Stomach (tissue), 9 donors: Measurements from ENCODE around the gene PRKCE. TPM values are rescaled to one million over a fixed set of nuclear protein-coding genes. Genes with fewer than 3 reads are reported as not detected.

Experiments
- DNase-seq, 2 donors: peaks; one replicate each; pipeline versions ENCODE4 v3.0.0 to v3.0.0-alpha.2; 2013 to 2019
- H3K27ac ChIP-seq, 5 donors: fragments of 200-600 bp in 4 of 5; sonication (generic) in 4 of 5; one replicate each; pipeline ENCODE4 v1.5.1; 2013 to 2019; ENCODE audit warnings: mild to moderate bottlenecking in 1 of 5, moderate library complexity in 1 of 5
- H3K27me3 ChIP-seq, 3 donors: fragments of 200-600 bp; sonication (generic); one replicate each; pipeline ENCODE4 v1.5.1; 2017 to 2019; ENCODE audit warnings: mixed run types in 1 of 3
- H3K36me3 ChIP-seq, 4 donors: fragments of 200-600 bp; sonication (generic); 1 replicate in 3 of 4; 2 replicates in 1 of 4; pipeline ENCODE4 v1.5.1; 2016 to 2019
- H3K4me1 ChIP-seq, 4 donors: fragments of 200-600 bp; sonication (generic); one replicate each; pipeline ENCODE4 v1.5.1; 2016 to 2019
- H3K4me3 ChIP-seq, 4 donors: fragments of 200-600 bp; sonication (generic) in 3 of 4; one replicate each; pipeline ENCODE4 v1.5.1; 2016 to 2019; ENCODE audit warnings: mild to moderate bottlenecking in 1 of 4
- H3K9me3 ChIP-seq, 4 donors: fragments of 200-600 bp; sonication (generic); one replicate each; pipeline ENCODE4 v1.5.1; 2016 to 2019
- CTCF ChIP-seq, 7 experiments: fragments of 450-650 bp in 4 of 7; fragments of 200-600 bp in 3 of 7; sonication (generic) in 3 of 7; IDR thresholded peaks; one replicate each; pipeline ENCODE4 v1.5.1; 2016 to 2019; ENCODE audit warnings: antibody characterized with exemption in 7 of 7, control low read depth in 2 of 7, mild to moderate bottlenecking in 1 of 7
- EP300 ChIP-seq: sonication (generic); formaldehyde crosslinking; IDR thresholded peaks from one replicate; pipeline ENCODE4 v1.6.1; 2017; ENCODE audit warnings: antibody characterized with exemption
- POLR2A ChIP-seq, 4 donors: fragments of 450-650 bp; IDR thresholded peaks; one replicate each; pipeline ENCODE4 v1.6.1; 2016; ENCODE audit warnings: antibody characterized with exemption in 4 of 4, control low read depth in 2 of 4, mild to moderate bottlenecking in 1 of 4, moderate library complexity in 1 of 4
- POLR2AphosphoS5 ChIP-seq, 3 donors: sonication (generic); formaldehyde crosslinking; IDR thresholded peaks; one replicate each; pipeline ENCODE4 v1.6.1; 2016; ENCODE audit warnings: antibody characterized with exemption in 3 of 3
- WGBS, 5 donors: extraction: QIAGEN DNeasy Blood & Tissue Kit in 3 of 5; methylation state at CpG; one replicate each; pipeline versions ENCODE4 v1.1.5 to v1.1.7; 2013 to 2018; 5-methylcytosine and 5-hydroxymethylcytosine counted together
- intact Hi-C: fragments of 100-400 bp; cut with DNase I; formaldehyde crosslinking; loops from one replicate; pipeline ENCODE4 v1.15.1; 2023; ENCODE audit warnings: low total_unique reads
- polyA plus RNA-seq, 3 donors: library from polyadenylated mRNA; stranded (reverse); fragments of 200-250 nt; gene quantifications; one replicate each; pipeline ENCODE4 v1.2.3, GENCODE V29; 2013
- total RNA-seq, 5 donors: library from RNA; depleted of rRNA; stranded (reverse); fragments of >200 nt; gene quantifications; one replicate each; pipeline versions ENCODE4 v1.1.0 to v1.2.3, GENCODE V29; 2014 to 2016
- donor health status: healthy with polysubstance abuse.
- donor health status: Bipolar disorder and iron deficiency.
- donor health status: healthy.

PRKCE gene
- total and polyA plus RNA-seq, 8 donors = 2.0 to 92.0 (median 10.0) TPM

GRCh38 chr2:45765728-45766254 is 114.3 kb downstream of the PRKCE start:
- DNase-seq = peak; percentile 76 to 78
- H3K36me3 ChIP-seq = no peaks in the 10 kb centered on the region
- intact Hi-C loops = no loop called here
- H3K27ac ChIP-seq = peak overlapping the region in 2 of 5 donors; percentile 7 to 33
- H3K4me1 ChIP-seq = peaks cover 17 to 45% (median 29%) of the 10 kb centered on the region in 4 donors
- TF ChIP-seq POLR2AphosphoS5 (IDR thresholded peaks at IDR 0.05) (peak in 1 of 3 donors; percentile 24), EP300 (no peak)
- no peak overlapping the region for H3K4me3 ChIP-seq
- no peaks in the 10 kb centered on the region for H3K9me3 ChIP-seq
- no peaks in the 10 kb centered on the region for H3K27me3 ChIP-seq
- WGBS, 5 donors = 16 to 38% (median 19%) methylated on average over 5 of the region's 5 CpGs

- no peaks in the 10 kb centered on the region for H3K27me3 ChIP-seq
- no peak overlapping the region for H3K27ac ChIP-seq
- H3K9me3 ChIP-seq = no peaks in the 10 kb centered on the region
- H3K4me1 ChIP-seq = peaks cover 20 to 50% (median 35%) of the 10 kb centered on the region in 4 donors
- DNase-seq = no peak
- H3K4me3 ChIP-seq = no peak overlapping the region
- H3K36me3 ChIP-seq = no peaks in the 10 kb centered on the region
- TF ChIP-seq POLR2AphosphoS5 (IDR thresholded peaks at IDR 0.05) (no peak), POLR2A (IDR thresholded peaks at IDR 0.05) (no peak), EP300 (no peak), CTCF (IDR thresholded peaks at IDR 0.05) (no peak)
- WGBS, 5 donors = 85 to 94% (median 92%) methylated on average over 3 of the region's 3 CpGs
- intact Hi-C loops = no loop called here
Measured at GRCh38 chr2:45768208-45768607, 116.7 kb downstream of the PRKCE start.

GRCh38 chr2:45769056-45769455 is 117.6 kb downstream of the PRKCE start:
- Histone ChIP-seq H3K36me3 (no peaks in the 10 kb centered on the region), H3K4me1 (peaks cover 20 to 50% (median 32%) of the 10 kb centered on the region in 4 donors), H3K27me3 (no peaks in the 10 kb centered on the region), H3K4me3 (no peak overlapping the region), H3K27ac (no peak overlapping the region), H3K9me3 (no peaks in the 10 kb centered on the region)
- WGBS, 5 donors = 58 to 82% (median 71%) methylated on average over 2 of the region's 2 CpGs
- intact Hi-C loops = no loop called here
- no peak for TF ChIP-seq POLR2AphosphoS5 (IDR thresholded peaks at IDR 0.05)
- TF ChIP-seq CTCF (IDR thresholded peaks at IDR 0.05) = no peak
- TF ChIP-seq EP300 = no peak
- TF ChIP-seq POLR2A (IDR thresholded peaks at IDR 0.05) = no peak
- DNase-seq = no peak

- H3K4me3 ChIP-seq = no peak overlapping the region
- H3K27me3 ChIP-seq = no peaks in the 10 kb centered on the region
- intact Hi-C loops = no loop called here
- no peaks in the 10 kb centered on the region for H3K36me3 ChIP-seq
- H3K4me1 ChIP-seq = peaks cover 19 to 50% (median 31%) of the 10 kb centered on the region in 4 donors
- H3K27ac ChIP-seq = peak overlapping the region in 3 of 5 donors; percentile 72 to 80 (median 75)
- TF ChIP-seq EP300 = no peak
- TF ChIP-seq CTCF (IDR thresholded peaks at IDR 0.05) = no peak
- TF ChIP-seq POLR2A (IDR thresholded peaks at IDR 0.05) = no peak
- TF ChIP-seq POLR2AphosphoS5 (IDR thresholded peaks at IDR 0.05) = no peak
- H3K9me3 ChIP-seq = no peaks in the 10 kb centered on the region
- WGBS, 5 donors = 88 to 96% (median 88%) methylated on average over 15 of the region's 15 CpGs
- no peak for DNase-seq
Measured at GRCh38 chr2:45769854-45770576, 118.5 kb downstream of the PRKCE start.

- Histone ChIP-seq H3K27ac (peak overlapping the region in 4 of 5 donors; percentile 53 to 80 (median 74)), H3K4me1 (peaks cover 11 to 42% (median 25%) of the 10 kb centered on the region in 4 donors), H3K4me3 (peak overlapping the region in 2 of 4 donors; percentile 16 to 24), H3K36me3 (no peaks in the 10 kb centered on the region), H3K27me3 (no peaks in the 10 kb centered on the region), H3K9me3 (no peaks in the 10 kb centered on the region)
- DNase-seq = peak in 1 of 2 donors; percentile 65
- 54 to 76% (median 70%) methylated on average over 1 of the region's 1 CpG for WGBS, 5 donors
- intact Hi-C loops = no loop called here
- TF ChIP-seq EP300 (no peak), CTCF (IDR thresholded peaks at IDR 0.05) (no peak), POLR2AphosphoS5 (IDR thresholded peaks at IDR 0.05) (no peak), POLR2A (IDR thresholded peaks at IDR 0.05) (no peak)
Measured at GRCh38 chr2:45770811-45771210, 119.3 kb downstream of the PRKCE start.
